Esophagus muscularis mucosa (tissue), 4 donors: Measurements from ENCODE around the gene PKNOX1. TPM values are rescaled to one million over a fixed set of nuclear protein-coding genes. Genes with fewer than 3 reads are reported as not detected.

ENCODE experiments used
- DNase-seq: peaks from one replicate; pipeline ENCODE4 v3.0.0-alpha.2; 2017; ENCODE audit errors: extremely low spot score
- H3K27ac ChIP-seq, 4 donors: fragments of 200-600 bp; sonication (generic); replicated peaks in 1 of 4; 1 replicate in 3 of 4; 2 replicates in 1 of 4; pipeline ENCODE4 v1.5.1; 2016 to 2019; ENCODE audit warnings: mild to moderate bottlenecking in 1 of 4
- H3K27me3 ChIP-seq, 4 donors: fragments of 200-600 bp; sonication (generic); one replicate each; pipeline versions ENCODE4 v1.5.1 to v1.6.0; 2016 to 2019
- H3K36me3 ChIP-seq, 4 donors: fragments of 200-600 bp; sonication (generic); one replicate each; pipeline ENCODE4 v1.5.1; 2016 to 2019
- H3K4me1 ChIP-seq, 4 donors: fragments of 200-600 bp; sonication (generic); one replicate each; pipeline ENCODE4 v1.5.1; 2016 to 2019
- H3K4me3 ChIP-seq, 4 donors: fragments of 200-600 bp; sonication (generic); 1 replicate in 2 of 4; 2 replicates in 2 of 4; pipeline ENCODE4 v1.5.1; 2016 to 2019; ENCODE audit warnings: mild to moderate bottlenecking in 4 of 4, moderate library complexity in 1 of 4
- H3K9me3 ChIP-seq, 4 donors: fragments of 200-600 bp; sonication (generic); 1 replicate in 3 of 4; 2 replicates in 1 of 4; pipeline ENCODE4 v1.5.1; 2016 to 2019
- EP300 ChIP-seq: sonication (generic); formaldehyde crosslinking; IDR thresholded peaks from one replicate; pipeline ENCODE4 v1.6.1; 2017; ENCODE audit warnings: antibody characterized with exemption
- POLR2A ChIP-seq: fragments of 450-650 bp; IDR thresholded peaks from one replicate; pipeline ENCODE4 v1.6.1; 2017; ENCODE audit warnings: antibody characterized with exemption, moderate library complexity, mild to moderate bottlenecking, low read depth
- POLR2AphosphoS5 ChIP-seq, 2 donors: sonication (generic); formaldehyde crosslinking; IDR thresholded peaks; one replicate each; pipeline ENCODE4 v1.6.1; 2017; ENCODE audit warnings: antibody characterized with exemption in 2 of 2
- WGBS: methylation state at CpG from one replicate; pipeline ENCODE4 v1.1.5; 2018; 5-methylcytosine and 5-hydroxymethylcytosine counted together
- intact Hi-C: fragments of 100-400 bp; cut with DNase I; formaldehyde crosslinking; loops from one replicate; pipeline ENCODE4 v1.15.1; 2023
- total RNA-seq, 4 donors: library from RNA; depleted of rRNA; stranded (reverse); fragments of >200 nt; gene quantifications; one replicate each; pipeline versions ENCODE4 v1.1.0 to v1.2.1, GENCODE V29; 2016
- TF ChIP-seq, protein P1 (sequence below), 3 experiments: fragments of 200-600 bp in 2 of 3; fragments of 450-650 bp in 1 of 3; sonication (generic) in 2 of 3; IDR thresholded peaks; one replicate each; pipeline ENCODE4 v1.5.1; 2017 to 2019; ENCODE audit warnings: antibody characterized with exemption in 3 of 3, mild to moderate bottlenecking in 2 of 3, moderate library complexity in 1 of 3

The PKNOX1 gene
- total RNA-seq, 4 donors from 2014 or later: 10.3 to 18.7 (median 14.3) TPM

DNA sequence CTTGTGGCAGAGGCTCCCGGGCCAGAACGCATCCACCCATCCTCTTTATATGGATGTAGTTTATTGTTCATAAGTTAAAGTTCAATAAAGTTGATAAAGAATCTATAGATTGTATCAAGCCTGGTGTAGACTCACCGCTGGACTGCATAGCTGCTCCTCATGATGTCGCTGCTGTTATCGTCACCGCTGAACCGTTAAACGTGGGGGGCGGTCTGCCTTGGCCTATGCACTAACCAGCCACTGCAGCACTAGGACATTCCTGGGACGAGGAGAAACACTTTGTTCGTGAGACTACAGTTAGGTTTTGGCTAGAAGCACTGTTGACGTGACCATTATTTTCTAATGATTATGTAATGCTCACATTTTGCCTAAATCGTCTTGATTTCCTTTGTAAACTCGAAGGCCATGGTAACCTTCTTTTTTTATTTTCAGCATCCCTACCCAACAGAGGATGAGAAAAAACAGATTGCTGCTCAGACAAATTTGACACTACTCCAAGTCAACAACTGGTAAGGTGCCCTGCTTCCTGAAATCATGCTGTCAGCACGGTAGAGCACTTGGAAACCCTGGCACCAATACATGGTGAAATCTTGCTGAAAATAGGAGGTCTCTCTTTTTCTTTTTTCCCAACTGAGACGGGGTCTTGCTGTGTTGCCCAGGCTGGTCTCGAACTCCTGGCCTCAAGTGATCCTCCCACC lies 50.2 kb downstream of the PKNOX1 start:
- H3K36me3 ChIP-seq: peaks cover 41 to 97% (median 77%) of the 10 kb centered on the region in 4 donors
- H3K4me1 ChIP-seq: no peaks in the 10 kb centered on the region
- intact Hi-C loops: no loop called here
- no peaks in the 10 kb centered on the region for H3K9me3 ChIP-seq
- no peak overlapping the region for H3K27ac ChIP-seq
- H3K27me3 ChIP-seq: no peaks in the 10 kb centered on the region
- no peak for DNase-seq
- TF ChIP-seq, protein P1, sequence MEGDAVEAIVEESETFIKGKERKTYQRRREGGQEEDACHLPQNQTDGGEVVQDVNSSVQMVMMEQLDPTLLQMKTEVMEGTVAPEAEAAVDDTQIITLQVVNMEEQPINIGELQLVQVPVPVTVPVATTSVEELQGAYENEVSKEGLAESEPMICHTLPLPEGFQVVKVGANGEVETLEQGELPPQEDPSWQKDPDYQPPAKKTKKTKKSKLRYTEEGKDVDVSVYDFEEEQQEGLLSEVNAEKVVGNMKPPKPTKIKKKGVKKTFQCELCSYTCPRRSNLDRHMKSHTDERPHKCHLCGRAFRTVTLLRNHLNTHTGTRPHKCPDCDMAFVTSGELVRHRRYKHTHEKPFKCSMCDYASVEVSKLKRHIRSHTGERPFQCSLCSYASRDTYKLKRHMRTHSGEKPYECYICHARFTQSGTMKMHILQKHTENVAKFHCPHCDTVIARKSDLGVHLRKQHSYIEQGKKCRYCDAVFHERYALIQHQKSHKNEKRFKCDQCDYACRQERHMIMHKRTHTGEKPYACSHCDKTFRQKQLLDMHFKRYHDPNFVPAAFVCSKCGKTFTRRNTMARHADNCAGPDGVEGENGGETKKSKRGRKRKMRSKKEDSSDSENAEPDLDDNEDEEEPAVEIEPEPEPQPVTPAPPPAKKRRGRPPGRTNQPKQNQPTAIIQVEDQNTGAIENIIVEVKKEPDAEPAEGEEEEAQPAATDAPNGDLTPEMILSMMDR (IDR thresholded peaks at IDR 0.05): no peak
- TF ChIP-seq EP300: no peak
- TF ChIP-seq POLR2AphosphoS5 (IDR thresholded peaks at IDR 0.05): no peak
- no peak for TF ChIP-seq POLR2A
- WGBS: 87% methylated on average over 17 of the region's 17 CpGs
- no peak overlapping the region for H3K4me3 ChIP-seq

DNA sequence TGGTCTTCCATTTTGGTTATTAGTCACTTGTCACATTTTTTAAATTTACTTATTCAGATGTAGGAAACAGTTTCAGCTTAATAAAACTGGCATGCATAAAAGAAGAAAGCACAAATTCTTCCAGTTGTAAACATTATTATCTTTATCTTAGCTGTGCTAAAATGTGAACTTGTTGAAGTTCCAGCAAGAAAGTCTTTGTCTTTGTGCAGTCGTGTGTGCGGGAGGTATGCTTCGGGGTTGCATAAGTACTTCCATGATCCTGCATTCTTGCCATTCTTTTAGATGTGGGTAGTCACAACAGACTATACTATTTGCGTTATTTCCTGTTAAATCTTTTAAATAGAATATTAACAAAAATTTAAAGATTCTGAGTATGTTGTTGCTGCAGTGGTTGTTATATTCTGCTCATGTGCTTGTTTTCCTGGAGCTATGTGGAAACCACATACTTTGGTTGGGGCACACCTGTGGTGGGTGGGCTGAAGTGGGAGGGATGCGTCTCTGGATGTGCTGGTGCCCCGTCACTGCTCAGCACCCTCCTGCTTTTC lies 51.3 kb downstream of the PKNOX1 start:
- 89% methylated on average over 6 of the region's 6 CpGs for WGBS
- no peaks in the 10 kb centered on the region for H3K27me3 ChIP-seq
- no peaks in the 10 kb centered on the region for H3K9me3 ChIP-seq
- peaks cover 49 to 98% (median 79%) of the 10 kb centered on the region in 4 donors for H3K36me3 ChIP-seq
- no peak for TF ChIP-seq POLR2A
- TF ChIP-seq POLR2AphosphoS5 (IDR thresholded peaks at IDR 0.05): no peak
- TF ChIP-seq, protein P1 (IDR thresholded peaks at IDR 0.05): no peak
- no peak for TF ChIP-seq EP300
- intact Hi-C loops: no loop called here
- no peak overlapping the region for H3K27ac ChIP-seq
- H3K4me1 ChIP-seq: no peaks in the 10 kb centered on the region
- no peak for DNase-seq
- H3K4me3 ChIP-seq: no peak overlapping the region

DNA sequence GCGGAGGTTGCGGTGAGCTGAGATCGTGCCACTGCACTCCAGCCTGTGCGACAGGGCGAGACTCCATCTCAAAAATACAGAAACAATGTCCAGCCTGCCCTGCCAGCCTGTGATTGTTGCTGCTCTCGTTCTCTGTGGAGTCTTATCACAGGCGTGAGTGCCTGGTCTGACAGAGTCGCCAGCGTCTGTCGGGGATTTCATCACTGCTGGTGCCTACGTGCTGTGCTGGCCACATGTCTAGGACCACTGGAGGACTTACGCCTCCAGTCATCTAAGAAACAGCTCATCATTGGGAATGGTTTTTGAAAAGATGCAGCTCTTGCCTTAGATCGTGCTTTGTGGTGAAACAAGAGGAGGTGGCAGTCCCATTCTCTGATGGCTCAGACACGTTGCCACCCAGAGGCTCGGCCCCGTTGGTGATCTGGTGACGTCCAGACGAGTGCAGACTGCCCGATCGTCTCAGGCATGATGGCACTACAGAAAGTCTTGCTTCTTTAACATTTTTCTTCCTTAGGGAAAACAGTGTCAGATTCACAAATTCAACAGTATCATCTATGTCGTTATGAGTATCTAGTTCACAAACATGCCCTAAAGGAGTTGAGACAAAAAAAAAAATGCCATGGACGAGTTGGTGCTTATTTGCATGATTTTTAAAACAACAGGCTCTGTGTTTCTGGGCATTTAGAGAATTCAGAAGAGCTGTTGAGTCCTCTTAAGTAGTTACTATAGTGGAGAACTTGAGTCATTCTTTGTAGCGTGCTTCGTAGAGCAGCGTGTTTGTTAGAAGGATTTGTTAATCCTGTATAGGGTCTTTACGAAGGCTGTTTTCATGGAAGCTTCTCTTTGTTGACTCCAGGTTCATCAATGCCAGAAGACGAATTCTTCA lies 53.7 kb downstream of the PKNOX1 start:
- H3K36me3 ChIP-seq: peaks cover 41 to 98% (median 75%) of the 10 kb centered on the region in 4 donors
- 84% methylated on average over 19 of the region's 27 CpGs for WGBS

DNA sequence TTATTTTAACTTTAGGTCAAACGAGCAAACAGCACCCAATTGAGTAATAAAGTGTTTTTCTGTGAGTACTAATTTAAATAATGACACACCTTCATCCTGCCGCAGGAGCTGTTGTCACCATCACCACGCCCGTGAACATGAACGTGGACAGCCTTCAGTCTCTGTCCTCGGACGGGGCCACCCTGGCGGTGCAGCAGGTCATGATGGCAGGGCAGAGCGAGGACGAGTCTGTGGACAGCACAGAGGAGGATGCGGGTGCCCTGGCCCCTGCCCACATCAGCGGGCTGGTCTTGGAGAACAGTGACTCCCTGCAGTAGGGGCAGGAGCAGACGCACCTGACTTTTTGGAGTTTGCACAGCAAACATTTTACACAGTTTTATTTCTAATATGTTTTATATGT lies 55.4 kb downstream of the PKNOX1 start:
- intact Hi-C loops: no loop called here
- Histone ChIP-seq H3K4me3 (no peak overlapping the region), H3K27ac (no peak overlapping the region), H3K9me3 (no peaks in the 10 kb centered on the region), H3K36me3 (peaks cover 31 to 86% (median 62%) of the 10 kb centered on the region in 4 donors), H3K4me1 (no peaks in the 10 kb centered on the region), H3K27me3 (no peaks in the 10 kb centered on the region)
- TF ChIP-seq, protein P1 (IDR thresholded peaks at IDR 0.05): no peak
- no peak for TF ChIP-seq EP300
- DNase-seq: no peak
- WGBS: 88% methylated on average over 9 of the region's 13 CpGs

More for the DNA sequence above, 53.7 kb downstream of the PKNOX1 start:
- Histone ChIP-seq H3K4me3 (no peak overlapping the region), H3K27me3 (no peaks in the 10 kb centered on the region), H3K9me3 (no peaks in the 10 kb centered on the region), H3K27ac (no peak overlapping the region), H3K4me1 (no peaks in the 10 kb centered on the region)
- TF ChIP-seq POLR2A: no peak
- TF ChIP-seq POLR2AphosphoS5 (IDR thresholded peaks at IDR 0.05): no peak
- no peak for TF ChIP-seq EP300
- TF ChIP-seq, protein P1 (IDR thresholded peaks at IDR 0.05): no peak
- intact Hi-C loops: no loop called here
- no peak for DNase-seq
